Endometrium (tissue), 2 donors: Measurements from ENCODE around the gene VPS36.
"Not testable (repeated sequence)": the region's sequence is repeated elsewhere in the genome, so short reads cannot be mapped to it uniquely, and the experiment has no call there.

Experiments
- FAIRE-seq: peaks from 2 replicates; lab custom pipeline; 2012; peaks lifted over from hg19 to GRCh38; lab: Jason Lieb, UNC
- donor health status: control.
- donor health status: control.

Gene VPS36

DNA sequence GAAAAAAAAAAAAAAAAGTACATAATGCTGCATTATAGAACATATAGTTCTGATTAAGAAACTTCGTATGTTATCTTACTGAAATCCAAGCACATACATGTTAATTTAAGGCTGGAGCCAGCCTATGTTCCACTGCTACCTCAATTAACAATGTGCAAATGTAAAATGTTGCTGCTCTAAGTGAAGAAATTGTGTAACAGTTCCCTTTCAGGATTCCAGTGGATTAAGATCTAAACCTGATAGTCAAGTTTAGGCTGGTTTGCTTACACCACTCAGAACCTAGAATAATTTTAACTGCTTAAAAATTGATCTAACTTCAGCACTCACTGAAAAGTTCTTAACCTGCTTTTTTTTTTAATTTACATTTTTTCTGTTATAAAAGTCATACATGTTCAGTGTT lies 4.2 kb downstream of the VPS36 start:
- FAIRE-seq: no peak

DNA sequence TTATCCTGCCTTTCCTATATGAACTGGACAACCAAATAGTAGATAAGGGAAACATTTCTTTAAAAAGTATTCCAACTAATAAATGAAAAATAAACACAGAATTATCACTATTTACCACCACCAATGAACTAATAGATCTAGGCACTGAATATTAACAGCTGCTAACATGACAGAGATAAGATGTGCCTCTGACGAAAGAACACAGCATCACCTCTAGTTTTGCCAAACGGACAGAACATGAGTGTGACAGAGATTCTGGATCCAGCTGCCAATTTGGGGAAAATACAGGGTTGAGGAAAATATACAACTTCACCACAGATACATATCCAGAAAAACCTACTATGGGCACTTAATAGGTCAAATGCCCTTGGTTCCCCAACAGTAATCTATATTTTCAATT lies 18.0 kb downstream of the VPS36 start:
- FAIRE-seq: no peak

DNA sequence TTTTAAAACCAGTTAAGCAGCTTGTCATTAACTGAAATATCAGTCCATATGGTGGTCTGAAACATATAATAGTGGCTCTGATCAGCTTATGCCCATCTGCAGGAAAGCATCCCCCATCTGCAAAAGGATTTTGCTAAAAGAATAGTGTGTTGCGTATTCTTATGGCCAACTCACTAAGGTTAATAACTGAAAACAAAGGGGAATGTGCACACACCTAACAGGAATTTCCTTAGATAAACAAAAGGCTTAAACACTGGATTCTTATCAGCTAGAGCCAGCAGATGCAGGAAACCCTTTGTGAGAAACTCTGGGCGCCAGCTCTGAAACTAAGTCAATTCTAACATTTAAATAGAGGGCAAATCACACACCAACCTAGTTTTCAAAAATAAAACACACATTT lies 22.1 kb downstream of the VPS36 start:
- no peak for FAIRE-seq

DNA sequence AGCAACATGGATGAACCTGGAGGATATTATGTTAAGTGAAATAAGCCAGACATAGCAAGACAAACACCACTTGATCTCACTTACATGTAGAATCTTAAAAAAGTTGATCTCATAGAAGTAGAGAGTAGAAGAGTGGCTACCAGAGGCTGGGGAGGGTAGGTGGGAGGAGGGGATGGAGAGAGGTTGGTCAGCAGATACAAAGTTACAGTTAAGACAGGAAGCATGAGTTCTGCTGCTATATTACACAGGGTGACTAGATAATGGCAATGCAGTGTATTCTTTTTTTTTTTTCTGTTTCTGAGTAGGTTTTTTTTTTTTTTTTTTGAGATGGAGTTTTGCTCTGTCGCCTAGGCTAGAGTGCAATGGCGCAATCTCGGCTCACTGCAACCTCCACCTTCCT lies 29.2 kb downstream of the VPS36 start:
- FAIRE-seq: no peak

DNA sequence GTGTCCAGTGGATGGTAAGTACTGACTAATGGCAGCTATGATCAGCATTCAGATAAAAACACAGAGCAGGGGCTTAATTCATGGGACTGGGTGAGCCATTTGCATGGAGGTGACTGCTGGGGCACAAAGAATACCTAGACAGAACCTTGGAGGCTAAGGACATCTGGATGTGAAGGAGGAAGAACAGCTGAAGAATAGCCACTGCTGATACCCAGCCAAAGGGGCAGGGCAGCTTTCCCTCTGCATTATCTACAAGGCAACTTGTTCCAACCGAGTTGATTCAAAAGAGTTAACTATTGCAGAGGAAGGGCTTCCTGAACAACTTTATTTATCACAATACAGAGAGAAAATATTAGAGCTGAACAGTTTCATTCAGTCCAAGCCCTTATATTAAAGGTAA lies 31.4 kb downstream of the VPS36 start:
- FAIRE-seq: no peak

DNA sequence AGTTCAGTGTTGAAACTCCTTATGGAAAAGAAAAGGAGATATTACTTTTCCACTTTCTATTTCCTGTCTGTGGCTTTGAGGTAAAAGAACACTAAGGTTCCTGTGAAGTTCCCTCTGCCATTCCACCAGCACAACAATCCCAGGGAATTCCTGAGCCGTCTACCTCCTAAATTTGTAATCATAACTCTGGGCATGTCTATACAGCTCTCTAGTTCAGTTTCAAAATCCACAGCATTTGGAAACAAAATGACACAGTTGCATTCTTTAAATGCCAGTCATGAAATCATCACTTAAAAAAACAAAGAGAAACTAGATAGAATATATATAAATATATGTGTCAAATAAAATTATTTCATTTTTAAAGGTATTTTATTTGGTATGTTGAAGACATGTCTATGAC lies 35.5 kb downstream of the VPS36 start:
- FAIRE-seq: no peak

DNA sequence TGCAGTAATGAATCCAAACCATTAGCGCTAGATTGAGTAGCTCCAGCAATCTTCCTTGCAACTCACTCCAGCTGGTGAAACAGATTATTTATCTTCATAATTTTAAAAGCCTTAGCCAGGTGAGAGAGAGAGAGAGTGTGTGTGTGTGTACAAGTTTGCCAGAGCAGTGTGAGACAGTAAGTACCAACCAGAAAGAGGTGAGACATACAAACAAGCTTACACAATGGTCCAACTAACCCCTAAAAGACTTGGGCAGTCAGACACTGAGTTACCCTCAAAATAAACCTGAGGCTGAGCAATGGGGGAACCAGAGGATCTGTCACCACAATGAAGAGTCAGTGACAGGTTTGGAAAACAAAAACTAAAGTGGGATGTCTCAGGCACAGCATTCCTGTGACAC lies 36.4 kb downstream of the VPS36 start:
- FAIRE-seq: no peak

DNA sequence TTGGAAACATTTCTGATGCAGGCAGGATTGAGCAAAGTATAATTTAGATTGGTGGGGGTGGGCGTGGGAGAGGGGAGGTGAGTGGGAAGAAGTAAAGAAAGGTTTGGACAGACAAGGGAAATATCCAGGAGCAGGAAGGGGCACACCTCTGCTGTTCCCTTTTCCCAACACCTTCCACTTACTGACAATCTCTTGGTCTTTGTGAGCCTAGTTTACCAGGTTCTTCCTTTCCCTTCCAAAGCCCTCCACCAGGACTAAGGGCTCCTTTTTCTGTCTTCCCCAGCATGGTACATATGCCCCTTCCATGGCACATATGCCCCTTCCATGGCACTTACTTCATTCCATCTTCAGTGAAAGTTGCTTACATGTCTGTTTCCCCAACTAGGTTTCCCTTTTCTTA lies 38.3 kb downstream of the VPS36 start:
- FAIRE-seq: no peak

DNA sequence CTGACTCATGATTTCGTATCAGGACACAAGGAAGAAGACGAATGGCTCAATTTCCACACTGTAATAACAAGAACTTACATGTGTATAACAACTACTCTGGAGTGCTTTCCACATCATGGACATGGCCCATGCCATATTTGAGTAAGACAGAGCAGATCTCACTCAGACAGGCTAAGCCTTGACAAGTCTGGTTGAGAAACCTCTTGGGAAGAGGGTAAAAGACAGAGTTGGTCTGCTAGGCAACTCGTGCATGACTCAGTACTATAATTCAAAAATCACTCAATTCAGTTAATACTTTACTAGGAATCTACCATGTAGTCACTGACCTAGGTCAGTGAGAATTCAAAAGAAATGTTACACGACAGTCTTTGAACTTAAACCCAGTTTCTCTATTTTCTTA lies 38.8 kb downstream of the VPS36 start:
- FAIRE-seq: no peak

DNA sequence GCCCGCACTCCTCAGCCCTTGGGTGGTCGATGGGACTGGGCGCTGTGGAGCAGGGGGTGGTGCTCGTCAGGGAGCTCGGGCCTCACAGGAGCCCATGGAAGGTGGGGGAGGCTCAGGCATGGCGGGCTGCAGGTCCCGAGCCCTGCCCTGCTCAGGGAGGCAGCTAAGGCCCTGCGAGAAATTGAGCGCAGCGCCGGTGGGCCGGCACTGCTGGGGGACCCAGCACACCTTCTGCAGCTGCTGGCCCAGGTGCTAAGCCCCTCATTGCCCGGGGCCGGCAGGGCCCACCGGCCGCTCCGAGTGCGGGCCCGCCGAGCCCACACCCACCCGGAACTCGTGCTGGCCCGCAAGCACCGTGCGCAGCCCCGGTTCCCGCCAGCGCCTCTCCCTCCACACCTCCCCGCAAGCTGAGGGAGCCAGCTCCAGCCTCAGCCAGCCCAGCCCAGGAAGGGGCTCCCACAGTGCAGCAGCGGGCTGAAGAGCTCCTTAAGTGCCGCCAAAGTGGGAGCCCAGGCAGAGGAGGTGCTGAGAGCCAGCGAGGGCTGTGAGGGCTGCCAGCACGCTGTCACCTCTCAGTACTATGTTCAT lies 42.3 kb downstream of the VPS36 start:
- not testable (repeated sequence) for FAIRE-seq

DNA sequence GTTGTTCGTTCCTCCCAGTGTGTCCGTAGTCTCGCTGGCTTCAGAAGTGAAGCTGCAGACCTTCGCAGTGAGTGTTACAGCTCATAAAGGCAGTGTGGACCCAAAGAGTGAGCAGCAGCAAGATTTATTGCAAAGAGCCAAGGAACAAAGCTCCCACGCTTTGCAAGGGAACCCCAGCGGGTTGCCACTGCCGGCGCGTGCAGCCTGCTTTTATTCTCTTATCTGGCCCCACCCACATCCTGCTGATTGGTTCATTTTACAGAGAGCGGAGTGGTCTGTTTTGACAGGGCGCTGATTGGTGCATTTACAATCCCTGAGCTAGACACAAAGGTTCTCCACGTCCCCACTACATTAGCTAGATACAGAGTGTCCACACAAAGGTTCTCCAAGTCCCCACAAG lies 43.0 kb downstream of the VPS36 start:
- FAIRE-seq: not testable (repeated sequence)

DNA sequence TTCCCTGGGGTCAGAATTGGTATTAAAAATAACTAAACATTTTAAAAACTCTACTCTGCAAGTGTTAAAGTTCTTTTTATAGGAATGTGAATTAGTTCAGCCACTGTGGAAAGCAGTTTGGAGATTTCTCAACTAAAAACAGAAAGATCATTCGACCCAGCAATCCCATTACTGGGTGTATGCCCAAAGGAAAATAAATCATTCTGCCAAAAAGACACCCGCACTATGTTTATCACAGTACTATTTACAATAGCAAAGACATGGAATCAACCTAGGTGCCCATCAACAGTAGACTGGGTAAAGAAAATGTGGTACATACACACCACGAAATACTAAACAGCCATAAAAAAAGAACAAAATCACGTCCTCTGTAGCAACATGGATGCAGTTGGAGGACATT lies 43.8 kb downstream of the VPS36 start:
- no peak for FAIRE-seq

DNA sequence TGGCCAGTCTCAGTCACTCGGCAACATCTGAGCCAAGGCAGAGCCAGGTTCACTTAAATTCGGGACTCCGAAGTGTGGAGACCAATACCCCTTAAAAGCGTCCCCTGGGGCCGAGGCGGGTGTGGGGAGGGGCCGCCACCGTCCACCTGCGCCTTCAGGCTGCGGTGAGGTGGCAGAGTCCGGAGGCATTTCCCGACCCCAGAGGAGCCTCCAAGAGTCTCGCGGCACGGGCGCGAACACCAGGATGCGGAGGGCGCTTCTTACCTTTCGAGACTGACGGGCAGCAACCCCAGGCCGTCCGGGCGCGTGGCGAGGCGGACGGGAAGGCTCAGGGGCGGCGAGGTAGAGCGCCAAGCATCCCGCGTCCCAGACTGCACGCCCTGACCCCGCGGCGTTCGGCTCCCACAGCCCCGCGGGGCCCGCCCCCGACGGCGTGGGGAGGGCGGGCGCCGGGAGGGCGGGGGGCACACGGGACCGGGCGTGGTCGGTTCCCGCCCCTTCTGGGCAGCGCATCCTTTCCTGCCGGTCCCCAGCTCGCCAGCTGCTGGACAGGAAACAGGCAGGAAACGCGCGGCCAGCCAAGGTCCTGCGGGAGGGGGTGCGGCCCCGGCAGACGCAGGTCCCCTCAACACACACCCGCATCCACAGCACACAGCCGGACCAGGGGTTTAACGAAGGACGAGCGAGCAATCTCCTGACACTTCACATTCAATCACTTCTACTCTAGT lies 44.5 kb downstream of the VPS36 start, which contains the start of gene THSD1:
TSS of gene THSD1 (minus strand) at position 406 of the 728 bp plus-strand sequence. CDS start 3,572 bp downstream, outside the sequence.
- no peak for FAIRE-seq

DNA sequence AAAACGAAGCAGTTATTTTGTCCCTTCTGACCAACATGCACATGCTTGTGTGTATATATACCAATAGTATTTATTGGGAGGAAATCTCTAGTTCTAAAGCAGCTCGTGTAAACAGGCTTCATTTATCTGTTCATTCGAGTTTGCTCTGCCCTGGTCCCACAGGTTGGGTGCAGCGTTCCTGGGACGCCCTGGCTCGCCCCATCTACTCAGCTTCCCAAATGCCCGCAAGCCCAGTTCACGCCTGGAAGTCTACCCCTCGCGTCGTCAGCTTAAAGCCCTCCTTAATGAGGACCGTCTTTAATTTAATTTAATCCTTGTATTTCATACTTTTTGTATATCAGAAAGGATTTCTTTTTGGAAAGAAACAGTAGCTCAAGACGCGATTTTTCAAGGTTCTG lies 45.1 kb downstream of the VPS36 start:
- no peak for FAIRE-seq

DNA sequence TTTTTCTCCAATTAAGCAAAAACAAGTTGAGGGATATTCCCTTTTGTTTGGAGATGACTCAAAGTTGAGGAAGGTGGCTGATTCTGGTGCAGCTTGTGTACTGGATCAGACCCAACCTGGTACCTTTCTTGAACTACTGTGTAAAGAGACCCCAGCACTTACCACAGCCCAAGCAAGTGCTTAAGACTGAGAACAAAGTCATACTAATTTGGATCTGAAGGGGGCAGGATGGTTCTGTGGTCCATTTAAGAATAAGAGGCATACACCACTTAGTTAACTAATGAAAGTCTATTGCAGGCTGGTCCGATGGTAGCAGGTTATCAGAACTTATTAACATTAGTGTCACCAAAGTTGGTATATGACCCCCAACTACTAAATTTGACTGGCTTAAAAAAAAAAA lies 50.7 kb downstream of the VPS36 start:
- no peak for FAIRE-seq

DNA sequence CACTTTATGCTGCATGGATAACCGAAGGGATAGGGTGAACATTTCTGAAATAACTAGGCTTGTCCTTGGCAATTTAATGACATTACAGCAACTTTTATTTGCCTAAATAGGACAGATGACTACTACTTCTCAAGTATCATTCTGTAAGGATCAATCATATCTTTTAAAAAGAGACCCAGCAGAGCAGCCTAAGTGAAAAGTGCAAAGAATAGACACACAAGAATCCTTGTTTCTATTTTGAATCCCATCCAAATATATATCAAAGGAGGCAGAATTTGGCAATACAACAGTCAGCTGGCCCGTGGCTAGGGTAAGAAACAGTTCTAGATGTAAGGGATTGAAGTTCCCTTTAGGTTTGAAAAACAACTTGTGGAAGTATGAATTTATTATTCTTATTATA lies 51.4 kb downstream of the VPS36 start:
- FAIRE-seq: no peak

DNA sequence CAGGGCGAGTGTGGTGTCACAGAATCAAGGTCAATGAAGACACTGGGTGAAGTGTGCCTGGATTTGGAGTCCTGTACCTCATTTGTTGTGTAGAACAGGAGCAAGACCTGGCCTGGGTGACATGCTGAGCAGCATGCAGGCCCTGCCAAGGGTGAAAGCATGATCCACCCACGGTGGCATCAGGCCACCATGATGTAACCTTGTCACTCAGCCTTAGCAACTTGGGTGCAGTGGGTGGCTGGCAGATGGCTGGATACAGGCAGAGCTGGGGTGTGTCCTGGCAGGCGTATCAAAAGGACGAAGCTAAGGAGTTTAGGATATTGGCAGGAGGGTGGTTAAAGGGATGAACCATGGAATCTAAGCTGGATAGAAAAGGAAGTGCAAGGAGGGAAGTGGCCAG lies 54.7 kb downstream of the VPS36 start:
- FAIRE-seq: no peak

DNA sequence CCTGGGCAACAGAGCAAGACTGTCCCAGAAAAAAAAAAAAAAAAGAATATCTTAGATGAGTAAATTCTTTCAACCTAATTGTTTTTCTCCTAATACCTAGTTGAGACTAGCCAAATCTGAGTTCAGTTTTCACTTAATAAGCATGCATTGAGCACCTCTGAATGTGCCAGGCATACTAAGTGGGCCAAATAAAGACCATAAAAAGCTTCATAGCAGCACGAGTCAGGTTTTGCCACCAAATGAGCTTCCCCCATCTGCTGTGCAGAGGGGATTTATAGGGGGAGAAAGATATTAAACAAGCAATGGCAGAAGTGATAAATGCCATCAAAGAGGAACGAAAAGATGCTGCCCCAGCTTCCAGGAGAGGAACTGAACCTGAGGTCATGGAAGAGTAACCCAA lies 55.8 kb downstream of the VPS36 start:
- no peak for FAIRE-seq

DNA sequence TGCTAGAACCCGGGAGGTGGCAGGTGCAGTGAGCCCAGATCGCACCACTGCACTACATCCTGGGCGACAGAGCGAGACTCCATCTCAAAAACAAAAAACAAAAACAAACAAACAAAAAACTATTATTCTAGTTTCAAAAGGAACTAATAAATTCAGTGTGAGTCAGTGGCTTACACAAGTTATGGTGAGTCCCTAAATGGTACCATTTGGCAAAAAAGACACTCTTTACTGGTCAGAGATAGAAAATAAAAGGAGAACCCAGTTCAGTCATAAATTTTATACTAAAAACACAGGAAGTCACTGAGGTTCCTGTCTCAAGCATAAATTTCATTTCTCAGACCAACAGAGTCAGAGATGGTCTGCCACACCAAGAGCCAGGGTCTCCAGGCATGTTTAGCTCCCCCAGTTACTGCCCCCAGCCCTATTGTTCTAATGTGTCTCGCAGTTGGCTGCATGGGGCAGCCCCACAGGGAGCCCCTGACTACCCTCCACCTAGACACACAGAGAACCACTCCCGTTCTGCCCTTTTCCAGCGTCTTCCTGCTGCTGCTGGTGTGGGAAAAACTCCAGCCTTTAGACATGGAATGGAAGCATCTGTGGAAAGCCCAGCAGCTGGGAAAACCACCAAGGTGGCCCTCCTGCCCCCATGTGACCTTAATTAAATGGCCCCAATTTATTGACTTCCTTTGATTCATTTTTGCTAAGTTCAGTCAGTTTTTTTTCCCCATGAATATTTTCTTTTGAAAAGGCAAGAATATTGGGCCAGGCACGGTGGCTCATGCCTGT lies 56.7 kb downstream of the VPS36 start:
- no peak for FAIRE-seq

DNA sequence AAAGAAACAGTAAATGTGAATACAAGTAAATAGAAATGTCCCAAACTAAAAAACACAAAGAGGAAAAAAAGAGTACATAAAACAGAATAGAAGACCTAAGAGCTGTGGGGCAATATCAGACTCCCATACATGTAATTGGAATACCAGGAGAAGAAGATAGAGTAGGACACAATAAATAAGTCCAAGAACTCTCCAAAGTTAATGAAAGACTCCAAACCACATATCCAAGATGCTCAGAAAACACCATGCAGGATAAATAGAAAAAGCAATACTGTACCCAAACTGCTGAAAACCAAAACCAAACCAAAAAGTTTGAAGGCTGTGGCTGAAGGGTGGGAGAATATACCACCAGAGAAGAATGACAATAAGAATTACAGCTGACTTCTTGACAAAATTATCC lies 62.7 kb downstream of the VPS36 start:
- no peak for FAIRE-seq

DNA sequence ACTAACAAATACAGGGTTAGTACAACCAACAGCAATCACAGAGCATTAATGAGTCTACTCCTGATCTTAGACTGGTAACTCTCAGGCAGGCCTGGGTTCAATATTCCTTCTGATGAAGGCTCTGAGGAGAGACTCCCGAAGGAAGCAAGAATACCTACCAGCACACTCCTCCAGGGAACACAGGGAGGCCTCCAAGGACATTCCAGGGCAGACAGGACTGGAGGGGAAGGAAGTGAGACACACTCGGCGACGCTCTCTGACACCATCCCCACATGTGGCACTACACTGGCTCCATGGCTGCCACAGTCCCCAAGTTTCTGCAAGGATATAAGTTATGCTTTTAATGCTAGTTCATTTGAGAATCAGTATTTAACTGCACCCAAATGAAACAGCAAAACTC lies 64.6 kb downstream of the VPS36 start:
- FAIRE-seq: no peak

DNA sequence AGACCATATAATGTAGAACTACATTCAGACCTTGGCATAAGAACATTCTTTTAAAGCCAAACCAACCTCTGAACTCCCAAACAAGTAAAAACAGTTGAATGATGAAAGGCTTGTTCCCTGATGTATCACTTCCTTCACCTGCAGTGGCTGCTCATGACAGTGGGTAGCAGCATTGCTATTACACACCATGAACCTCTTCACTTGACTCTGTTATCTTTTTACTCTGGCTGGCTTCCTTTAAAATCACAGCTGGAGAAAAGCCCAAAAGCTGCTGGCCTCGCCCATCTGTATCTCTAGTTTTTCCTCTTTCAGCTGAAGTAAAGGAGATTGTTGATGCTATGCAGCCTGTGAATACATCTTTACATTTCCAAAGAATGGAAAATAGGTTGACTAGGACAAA lies 67.1 kb downstream of the VPS36 start:
- FAIRE-seq: no peak

DNA sequence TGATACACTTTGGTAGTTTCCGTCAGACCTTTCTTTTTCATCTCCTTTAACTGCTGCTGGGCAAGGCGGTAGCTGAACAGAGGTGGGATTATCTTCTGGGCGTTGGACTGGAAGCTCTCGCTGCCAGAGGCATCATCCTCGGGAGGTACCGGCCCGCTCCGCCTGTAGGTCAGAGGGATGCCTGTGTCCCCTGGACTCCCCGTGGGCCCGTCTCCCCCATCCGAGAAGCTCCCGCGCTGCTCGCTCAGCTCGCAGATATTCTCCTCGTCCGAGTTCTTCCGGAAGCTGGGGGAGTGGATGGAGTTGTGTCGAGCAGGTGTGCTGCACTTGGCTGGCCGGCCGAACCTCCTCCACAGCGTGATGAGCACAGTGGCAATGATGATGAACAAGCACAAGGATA lies 72.1 kb downstream of the VPS36 start:
- no peak for FAIRE-seq
